HG03521 (cell line): ENCODE measurements around the gene DCBLD1.
"Not testable (repeated sequence)": the region's sequence is repeated elsewhere in the genome, so short reads cannot be mapped to it uniquely, and the experiment has no call there.

Experiments used
- ATAC-seq: cut with Tn5 transposase; IDR thresholded peaks from one replicate; pipeline ENCODE4 v1.9.1; 2021; ENCODE audit warnings: mild to moderate bottlenecking, moderate library complexity; ENCODE audit not compliant: unreplicated experiment

DCBLD1 gene

GRCh38 chr6:117482240-117483003 lies at the start of gene DCBLD1:
TSS of gene DCBLD1 (plus strand) at chr6:117482674. CDS start at chr6:117482782, 108 bp downstream.
- ATAC-seq = peak; percentile 76

- ATAC-seq = no peak
These were observed 41.6 kb upstream of the DCBLD1 start for GRCh38 chr6:117440706-117441525.

GRCh38 chr6:117441824-117442264 lies 40.6 kb upstream of the DCBLD1 start:
- no peak for ATAC-seq

- ATAC-seq = not testable (repeated sequence)
These were observed 40.2 kb upstream of the DCBLD1 start for GRCh38 chr6:117442313-117442712.

GRCh38 chr6:117444600-117444999 lies 37.9 kb upstream of the DCBLD1 start:
- no peak for ATAC-seq

GRCh38 chr6:117446861-117447260 lies 35.6 kb upstream of the DCBLD1 start:
- no peak for ATAC-seq

- ATAC-seq = no peak
These were observed 34.5 kb upstream of the DCBLD1 start for GRCh38 chr6:117448011-117448410.

GRCh38 chr6:117448732-117449485 lies 33.6 kb upstream of the DCBLD1 start:
- ATAC-seq = no peak

GRCh38 chr6:117449549-117450439 lies 32.7 kb upstream of the DCBLD1 start:
- ATAC-seq = no peak

- no peak for ATAC-seq
These were observed 30.8 kb upstream of the DCBLD1 start for GRCh38 chr6:117451671-117452070.

GRCh38 chr6:117456250-117456649 lies 26.2 kb upstream of the DCBLD1 start:
- no peak for ATAC-seq

- ATAC-seq = no peak
These were observed 25.5 kb upstream of the DCBLD1 start for GRCh38 chr6:117456998-117457397.

- ATAC-seq = no peak
These were observed 23.1 kb upstream of the DCBLD1 start for GRCh38 chr6:117459204-117459944.

- peak; percentile 51 for ATAC-seq
These were observed 18.5 kb upstream of the DCBLD1 start for GRCh38 chr6:117463762-117464665.

GRCh38 chr6:117464700-117465099 lies 17.8 kb upstream of the DCBLD1 start:
- ATAC-seq = no peak

- ATAC-seq = no peak
These were observed 16.8 kb upstream of the DCBLD1 start for GRCh38 chr6:117465691-117466090.

GRCh38 chr6:117467876-117468275 lies 14.6 kb upstream of the DCBLD1 start:
- ATAC-seq = no peak

GRCh38 chr6:117468527-117468926 lies 13.9 kb upstream of the DCBLD1 start:
- ATAC-seq = not testable (repeated sequence)
